ENCODE measurements around the gene SLC39A11. TPM values are rescaled to one million over a fixed set of nuclear protein-coding genes. Genes with fewer than 3 reads are reported as not detected.
"Not testable (repeated sequence)": the region's sequence is repeated elsewhere in the genome, so short reads cannot be mapped to it uniquely, and the experiment has no call there.

SLC39A11 gene
- total RNA-seq, 1 experiment from 2014 or later, result 57.1 TPM

GRCh38 chr17:73135766-73136165 is 43.3 kb upstream of the SLC39A11 start:
- Histone ChIP-seq H3F3A (ENCODE audit: insufficient read depth, low read depth) (no peaks in the 10 kb centered on the region), H4K20me1 (ENCODE audit: insufficient read depth) (no peaks in the 10 kb centered on the region), H3K27ac (no peak overlapping the region), H3K4me3 (no peak overlapping the region), H3K9me2 (ENCODE audit: insufficient read depth) (no peaks in the 10 kb centered on the region), H3K27me3 (ENCODE audit: insufficient read depth, low read depth) (no peaks in the 10 kb centered on the region), H3K9me3 (ENCODE audit: insufficient read depth, low read depth) (no peaks in the 10 kb centered on the region), H3K36me3 (ENCODE audit: low read depth) (no peaks in the 10 kb centered on the region), H3K4me2 (no peak overlapping the region), H3K4me1 (replicated peaks; ENCODE audit: insufficient read depth) (no peaks in the 10 kb centered on the region), H2AFZ (no peak overlapping the region), H3K79me2 (ENCODE audit: low read depth) (no peaks in the 10 kb centered on the region)
- ChIA-PET POLR2A (ENCODE audit: unreplicated experiment) (no interaction called here), CTCF (no interaction called here)
- no TSS peak for BruUV-seq (replicated peaks)
- DNase-seq, result no peak
- intact Hi-C loops (cut with micrococcal nuclease; ENCODE audit: unreplicated experiment), result no loop called here
- TF ChIP-seq EZH2 (IDR thresholded peaks at IDR 0.05; ENCODE audit: low read depth), result no peak
- no peak for TF ChIP-seq CTCF (conservative IDR thresholded peaks at IDR 0.05)

- intact Hi-C loops (cut with micrococcal nuclease; ENCODE audit: unreplicated experiment), result no loop called here
- POLR2A ChIA-PET (ENCODE audit: unreplicated experiment), result no interaction called here
- no peaks in the 10 kb centered on the region for H3K79me2 ChIP-seq (ENCODE audit: low read depth)
- H3K9me3 ChIP-seq (ENCODE audit: insufficient read depth, low read depth), result no peaks in the 10 kb centered on the region
- CTCF ChIA-PET, result no interaction called here
- H3K4me3 ChIP-seq, result no peak overlapping the region
- H3K4me1 ChIP-seq (replicated peaks; ENCODE audit: insufficient read depth), result no peaks in the 10 kb centered on the region
- H4K20me1 ChIP-seq (ENCODE audit: insufficient read depth), result no peaks in the 10 kb centered on the region
- BruUV-seq (replicated peaks), result no TSS peak
- TF ChIP-seq CTCF (conservative IDR thresholded peaks at IDR 0.05), result no peak
- no peak for TF ChIP-seq EZH2 (IDR thresholded peaks at IDR 0.05; ENCODE audit: low read depth)
- no peaks in the 10 kb centered on the region for H3K27me3 ChIP-seq (ENCODE audit: insufficient read depth, low read depth)
- no peak overlapping the region for H2AFZ ChIP-seq
- no peaks in the 10 kb centered on the region for H3F3A ChIP-seq (ENCODE audit: insufficient read depth, low read depth)
- H3K9me2 ChIP-seq (ENCODE audit: insufficient read depth), result no peaks in the 10 kb centered on the region
- no peak for DNase-seq
- H3K36me3 ChIP-seq (ENCODE audit: low read depth), result no peaks in the 10 kb centered on the region
- H3K27ac ChIP-seq, result no peak overlapping the region
- no peak overlapping the region for H3K4me2 ChIP-seq
Measured at GRCh38 chr17:73133911-73134649, 41.6 kb upstream of the SLC39A11 start.

DNA sequence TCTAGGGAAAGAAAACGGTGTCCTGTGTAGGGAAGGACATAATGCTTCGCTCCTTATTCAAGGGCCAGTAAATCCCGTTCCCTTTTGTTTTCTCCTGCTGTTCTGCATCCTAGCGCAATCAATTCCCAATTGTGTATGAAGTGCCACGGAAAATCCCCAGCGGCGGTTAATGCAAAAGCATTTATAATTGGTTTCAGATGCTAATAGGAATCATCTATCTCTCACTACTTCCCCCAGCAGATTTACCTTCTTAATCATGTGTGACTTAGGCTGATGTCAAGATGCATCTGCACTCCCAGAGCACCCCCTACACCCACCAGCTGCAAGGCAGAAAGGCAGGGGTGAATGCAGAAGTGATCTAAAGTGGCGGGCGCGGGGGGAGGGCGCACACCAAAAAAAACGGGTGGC is 39.6 kb upstream of the SLC39A11 start:
- BruUV-seq (replicated peaks), result no TSS peak
- Histone ChIP-seq H3K9me3 (ENCODE audit: insufficient read depth, low read depth) (no peaks in the 10 kb centered on the region), H2AFZ (no peak overlapping the region), H4K20me1 (ENCODE audit: insufficient read depth) (no peaks in the 10 kb centered on the region), H3K4me2 (no peak overlapping the region), H3K79me2 (ENCODE audit: low read depth) (no peaks in the 10 kb centered on the region), H3K4me1 (replicated peaks; ENCODE audit: insufficient read depth) (no peaks in the 10 kb centered on the region), H3K27ac (no peak overlapping the region), H3K27me3 (ENCODE audit: insufficient read depth, low read depth) (no peaks in the 10 kb centered on the region), H3K4me3 (no peak overlapping the region), H3K36me3 (ENCODE audit: low read depth) (no peaks in the 10 kb centered on the region), H3K9me2 (ENCODE audit: insufficient read depth) (no peaks in the 10 kb centered on the region), H3F3A (ENCODE audit: insufficient read depth, low read depth) (no peaks in the 10 kb centered on the region)
- DNase-seq, result no peak
- TF ChIP-seq CTCF (conservative IDR thresholded peaks at IDR 0.05) (no peak), EZH2 (IDR thresholded peaks at IDR 0.05; ENCODE audit: low read depth) (no peak)
- POLR2A ChIA-PET (ENCODE audit: unreplicated experiment), result no interaction called here
- intact Hi-C loops (cut with micrococcal nuclease; ENCODE audit: unreplicated experiment), result no loop called here
- CTCF ChIA-PET, result no interaction called here

DNA sequence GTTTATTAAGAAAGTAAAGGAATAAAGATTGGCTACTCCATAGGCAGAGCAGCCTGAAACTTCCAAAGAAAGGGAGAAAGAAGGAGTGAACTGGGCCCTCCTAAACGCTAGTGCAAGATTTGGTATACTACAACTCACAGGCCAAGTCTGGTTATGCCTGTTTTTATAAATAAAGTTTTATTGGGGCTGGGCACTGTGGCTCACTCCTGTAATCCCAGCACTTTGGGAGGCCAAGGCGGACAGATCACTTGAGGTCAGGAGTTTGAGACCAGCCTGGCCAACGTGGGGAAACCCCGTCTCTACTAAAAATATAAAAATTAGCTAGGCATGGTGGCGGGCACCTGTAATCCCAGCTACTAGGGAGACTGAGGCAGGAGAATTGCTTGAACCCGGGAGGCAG is 39.0 kb upstream of the SLC39A11 start:
- H3K27me3 ChIP-seq (ENCODE audit: insufficient read depth, low read depth); BruUV-seq (replicated peaks); H3K9me2 ChIP-seq (ENCODE audit: insufficient read depth); intact Hi-C loops (cut with micrococcal nuclease; ENCODE audit: unreplicated experiment); H3K4me3 ChIP-seq; H3K36me3 ChIP-seq (ENCODE audit: low read depth); H4K20me1 ChIP-seq (ENCODE audit: insufficient read depth); POLR2A ChIA-PET (ENCODE audit: unreplicated experiment); DNase-seq; H3K79me2 ChIP-seq (ENCODE audit: low read depth); H3K9me3 ChIP-seq (ENCODE audit: insufficient read depth, low read depth); H3F3A ChIP-seq (ENCODE audit: insufficient read depth, low read depth); H2AFZ ChIP-seq; H3K4me2 ChIP-seq; H3K27ac ChIP-seq; H3K4me1 ChIP-seq (replicated peaks; ENCODE audit: insufficient read depth): not testable (repeated sequence)
- CTCF ChIA-PET, result interaction anchor here (0.6 kb wide), 1 partner anchor 33 kb away, joined by 3 read pairs; the partner anchor contains the start of gene SSTR2

Measured in PC-9 (cell line).